Esophagus mucosa (tissue), 1 donor: ENCODE data around the gene MIA. TPM values are rescaled to one million over a fixed set of nuclear protein-coding genes. Genes with fewer than 3 reads are reported as not detected.
"Not testable (repeated sequence)": the region's sequence is repeated elsewhere in the genome, so short reads cannot be mapped to it uniquely, and the experiment has no call there.

ENCODE experiments used
- ATAC-seq: fragments of 200-7000 bp; cut with Tn5 transposase; one replicate; pipeline ENCODE4 v1.9.1; 2020
- total RNA-seq: library from RNA; stranded (reverse); gene quantifications from one replicate; pipeline ENCODE4 v1.2.4, GENCODE V29; 2023
- donor health status: DM: yes; HTN: yes; CAD: no.

Gene MIA
- 7.5 TPM for total RNA-seq

DNA sequence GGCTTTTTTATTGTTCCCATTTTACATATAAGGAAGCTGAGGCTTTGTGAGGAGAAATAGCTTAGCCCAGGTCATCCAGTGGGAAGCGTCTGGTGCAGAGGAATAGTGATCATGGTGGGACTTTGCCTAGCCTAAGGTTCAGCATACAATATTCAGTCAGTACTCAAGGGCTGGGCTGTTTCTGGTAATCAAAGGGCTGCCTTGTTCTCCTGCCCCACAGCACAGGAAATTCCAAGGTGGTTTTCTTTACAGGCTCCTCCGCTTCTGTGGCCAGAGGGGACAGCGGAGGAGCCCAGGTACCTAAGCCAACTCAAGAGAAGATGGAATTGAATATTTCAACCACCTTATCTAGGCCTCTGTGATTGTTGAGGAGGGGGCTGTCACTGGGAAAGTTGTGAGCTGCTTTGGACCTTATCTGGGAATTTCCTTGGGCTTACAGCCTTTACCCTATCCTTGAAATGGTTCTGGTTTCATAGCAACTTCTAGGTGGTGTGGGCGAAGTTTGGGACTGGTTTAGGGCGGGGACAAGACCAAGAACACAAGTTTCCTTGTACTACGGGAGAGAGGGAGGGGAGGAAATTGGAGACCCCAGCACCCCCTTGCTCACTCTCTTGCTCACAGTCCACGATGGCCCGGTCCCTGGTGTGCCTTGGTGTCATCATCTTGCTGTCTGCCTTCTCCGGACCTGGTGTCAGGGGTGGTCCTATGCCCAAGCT lies at the start of gene MIA:
TSS of gene MIA (plus strand) at position 606 of the 716 bp plus-strand sequence. CDS start at position 628, 22 bp downstream.
- ATAC-seq: no peak

DNA sequence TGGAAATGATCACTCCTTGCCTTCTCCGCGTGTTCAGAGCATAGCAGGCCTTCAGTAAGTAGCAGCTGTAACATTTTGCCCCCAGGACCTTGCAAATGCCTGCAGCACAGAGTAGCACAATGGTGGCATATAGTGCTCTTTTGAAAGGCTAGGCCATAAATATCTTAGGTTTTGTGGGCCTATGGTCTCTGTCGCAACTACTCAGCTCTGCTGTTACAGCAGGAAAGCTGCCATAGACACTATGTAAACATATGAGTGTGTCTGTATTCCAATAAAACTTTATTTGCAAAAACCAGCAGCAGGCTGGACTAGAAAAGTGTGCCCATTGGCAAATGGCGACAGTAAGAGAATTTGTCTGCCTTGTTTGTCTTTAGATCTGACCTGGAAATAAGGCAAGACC lies 49.0 kb upstream of the MIA start:
- ATAC-seq: no peak

DNA sequence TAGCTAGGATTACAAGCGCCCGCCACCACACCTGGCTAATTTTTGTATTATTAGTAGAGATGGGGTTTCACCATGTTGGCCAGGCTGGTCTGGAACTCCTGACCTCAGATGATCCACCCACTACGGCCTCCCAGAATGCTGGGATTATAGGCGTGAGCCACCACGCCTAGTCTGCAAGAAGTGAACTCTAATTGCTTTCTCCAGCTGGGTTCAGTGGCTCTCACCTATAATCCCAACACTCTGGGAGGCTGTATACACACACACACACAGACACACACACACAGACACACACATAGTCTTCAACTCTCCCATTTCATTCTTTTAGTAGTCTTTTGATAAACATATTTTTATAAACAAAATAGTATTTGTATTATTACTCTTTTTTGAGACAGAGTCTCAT lies 45.3 kb upstream of the MIA start:
- ATAC-seq: not testable (repeated sequence)

DNA sequence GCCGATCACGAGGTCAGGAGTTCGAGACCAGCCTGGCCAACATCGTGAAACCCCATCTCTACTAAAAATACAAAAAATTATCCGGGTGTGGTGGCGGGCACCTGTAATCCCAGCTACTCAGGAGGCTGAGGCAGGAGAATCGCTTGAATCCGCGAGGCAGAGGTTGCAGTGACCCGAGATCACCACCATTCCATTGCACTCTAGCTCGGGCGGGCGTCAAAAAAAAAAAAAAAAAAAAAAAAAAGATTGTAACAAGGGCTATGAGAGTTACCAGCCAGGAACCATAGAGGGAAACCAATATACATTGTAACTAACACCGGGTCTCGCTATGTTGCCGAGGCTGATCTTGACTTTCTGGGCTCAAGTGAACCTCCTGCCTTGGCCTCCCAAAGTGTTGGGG lies 43.0 kb upstream of the MIA start:
- ATAC-seq: not testable (repeated sequence)

DNA sequence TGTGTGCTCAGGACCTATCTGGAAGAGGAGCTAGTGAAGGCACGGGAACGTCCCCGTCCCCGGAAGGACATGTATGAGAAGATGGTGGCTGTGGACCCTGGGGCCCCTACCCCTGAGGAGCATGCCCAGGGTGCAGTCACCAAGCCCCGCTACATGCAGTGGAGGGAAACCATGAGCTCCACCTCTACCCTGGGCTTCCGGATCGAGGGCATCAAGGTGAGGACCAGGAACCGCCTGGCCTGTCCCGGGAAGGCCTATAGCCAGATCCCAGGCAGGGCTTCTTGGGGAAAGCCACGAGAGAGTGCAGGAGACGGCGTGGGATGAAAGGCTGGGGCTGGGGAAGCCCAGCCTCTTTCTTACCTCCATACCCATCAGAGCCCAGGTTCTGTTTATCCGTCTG lies 42.2 kb upstream of the MIA start:
- ATAC-seq: no peak

DNA sequence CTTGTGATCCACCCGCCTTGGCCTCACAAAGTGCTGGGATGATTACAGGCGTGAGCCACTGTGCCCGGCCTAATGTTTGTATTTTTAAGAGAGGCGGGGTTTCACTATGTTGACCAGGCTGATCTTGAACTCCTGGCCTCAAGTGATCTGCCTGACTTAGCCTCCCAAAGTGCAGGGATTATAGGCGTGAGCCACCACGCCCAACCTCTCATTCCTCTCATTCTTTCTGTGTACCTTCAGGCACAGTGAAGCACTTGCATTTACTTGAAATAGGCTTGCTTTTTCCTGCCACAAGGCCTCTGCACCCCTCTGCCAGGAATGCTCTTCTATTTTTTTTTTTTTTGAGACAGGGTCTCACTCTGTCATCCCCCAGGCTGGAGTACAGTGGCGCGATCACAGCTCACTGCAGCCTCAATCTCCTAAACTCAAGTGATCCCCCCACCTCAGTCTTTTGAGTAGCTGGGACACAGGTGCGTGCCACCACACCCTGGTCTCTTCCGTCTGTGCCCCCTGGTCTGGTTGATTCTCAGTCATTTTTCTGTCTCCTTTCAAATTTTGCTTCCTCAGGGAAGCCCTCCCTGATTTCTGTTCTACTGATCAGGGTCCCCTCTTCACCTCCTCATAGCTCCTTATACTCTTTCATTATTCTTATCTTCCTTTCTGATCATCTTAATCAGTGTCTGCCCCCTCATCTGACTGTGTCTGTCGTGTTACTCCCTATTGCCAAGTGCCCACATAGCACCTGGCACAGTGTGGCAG lies 40.1 kb upstream of the MIA start:
- ATAC-seq: peak; percentile 30

DNA sequence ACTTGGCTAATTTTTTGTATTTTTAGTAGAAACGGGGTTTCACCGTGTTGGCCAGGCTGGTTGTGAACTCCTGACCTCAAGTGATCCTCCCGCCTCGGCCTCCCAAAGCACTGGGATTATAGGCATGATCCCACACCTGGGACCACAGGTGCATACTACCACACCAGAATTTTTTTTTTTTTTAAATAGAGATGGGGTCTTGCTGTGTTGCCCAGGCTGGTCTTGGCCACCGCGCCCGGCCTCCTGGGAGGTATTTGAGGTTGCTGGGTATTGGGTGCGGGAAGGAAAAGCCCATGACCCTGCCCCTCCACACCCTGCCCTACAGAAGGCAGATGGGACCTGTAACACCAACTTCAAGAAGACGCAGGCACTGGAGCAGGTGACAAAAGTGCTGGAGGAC lies 38.7 kb upstream of the MIA start:
- no peak for ATAC-seq

DNA sequence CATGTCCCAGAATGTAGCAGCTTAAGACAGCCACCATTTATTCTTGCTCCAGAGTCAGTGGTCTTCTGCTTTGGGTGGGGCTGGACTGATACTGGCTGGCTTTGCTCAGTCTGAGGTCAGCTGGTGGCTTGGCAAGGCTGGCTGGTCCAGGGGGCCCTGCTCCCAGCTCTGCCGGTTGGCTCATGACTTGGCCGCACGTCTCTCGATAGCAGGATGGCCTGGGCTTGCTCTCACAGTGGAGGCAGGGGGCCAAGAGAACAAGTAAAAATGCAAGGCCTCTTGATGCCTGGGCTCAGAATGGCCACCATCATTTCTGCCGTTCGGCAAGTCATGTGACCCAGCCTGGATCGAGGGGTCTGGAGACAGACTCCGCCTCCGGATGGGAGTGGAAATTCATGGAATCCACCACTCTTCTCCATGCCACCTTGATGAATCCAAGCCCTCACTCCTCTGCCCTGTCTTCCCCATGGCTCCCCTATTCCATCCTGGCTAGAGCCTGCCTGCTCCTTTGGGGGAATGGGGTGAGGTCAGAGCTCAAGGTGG lies 38.1 kb upstream of the MIA start:
- no peak for ATAC-seq

DNA sequence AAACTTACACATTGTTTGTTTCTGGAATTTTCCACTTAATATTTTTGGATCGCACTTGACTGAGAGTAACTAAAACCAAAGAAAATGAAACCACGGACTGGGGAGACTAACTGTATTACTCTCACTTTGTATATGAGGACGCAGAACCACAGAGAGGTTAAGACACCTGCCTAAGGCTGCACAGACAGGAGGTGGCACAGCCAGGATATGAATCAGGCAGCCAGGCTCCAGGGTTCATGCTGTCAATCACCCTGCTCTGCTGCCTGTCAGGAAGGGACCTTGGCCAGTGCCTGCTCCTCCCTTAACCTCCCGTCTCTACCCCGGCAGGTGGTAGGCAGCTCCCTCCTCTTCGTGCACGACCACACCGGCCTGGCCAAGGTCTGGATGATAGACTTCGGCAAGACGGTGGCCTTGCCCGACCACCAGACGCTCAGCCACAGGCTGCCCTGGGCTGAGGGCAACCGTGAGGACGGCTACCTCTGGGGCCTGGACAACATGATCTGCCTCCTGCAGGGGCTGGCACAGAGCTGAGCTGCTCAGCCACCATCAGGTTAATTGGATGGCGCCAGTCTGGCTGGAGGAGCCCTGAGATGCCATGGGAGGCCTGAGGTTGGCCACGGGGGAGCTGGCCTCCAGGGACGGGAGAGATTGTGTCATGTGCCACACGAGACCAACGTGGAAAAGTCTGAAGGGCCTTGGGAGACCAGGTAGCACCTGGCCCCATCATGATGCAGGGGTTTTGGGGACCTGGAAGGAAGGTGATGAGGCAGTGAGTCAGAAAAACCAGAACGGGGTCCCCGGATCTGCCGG lies 36.1 kb upstream of the MIA start:
- no peak for ATAC-seq

DNA sequence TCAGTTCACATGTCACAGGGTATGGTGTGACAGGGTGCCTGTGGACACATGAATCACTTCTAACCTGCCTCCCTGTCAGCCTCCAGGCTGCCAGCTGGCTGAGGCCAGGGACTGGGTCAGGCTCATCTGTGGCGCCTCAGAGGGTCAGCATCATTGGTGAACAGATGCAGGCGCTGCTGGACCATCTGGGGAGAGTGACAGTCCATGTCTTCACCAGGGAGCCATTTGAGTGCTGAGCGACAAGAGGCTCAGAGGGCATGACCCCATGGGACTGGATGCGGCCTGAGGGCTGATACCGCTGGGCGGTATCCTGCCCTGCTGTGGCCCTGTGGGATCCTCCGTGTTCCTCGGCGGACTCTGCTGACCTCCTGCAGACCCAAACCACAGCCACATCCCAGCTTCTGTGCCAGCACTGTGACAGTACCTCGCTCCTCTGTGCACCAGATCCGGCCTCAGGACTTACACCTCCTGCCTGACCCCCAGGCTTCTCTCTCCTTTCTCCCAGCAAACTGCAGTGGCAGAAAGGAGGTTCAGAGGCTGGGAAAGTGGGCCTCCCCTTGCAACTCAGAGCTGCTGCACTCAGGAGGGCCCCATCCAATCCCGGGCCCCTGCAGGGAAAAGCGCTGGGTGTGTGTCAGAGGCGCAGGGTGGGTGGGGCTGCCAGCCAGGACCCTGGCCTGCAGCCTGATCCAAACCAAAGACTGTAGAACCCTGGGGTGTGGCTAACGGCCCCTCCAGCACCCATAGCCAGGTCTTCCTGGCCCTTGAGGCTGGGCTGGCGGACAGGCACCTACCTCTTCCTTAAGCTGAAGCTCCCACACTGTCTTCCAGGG lies 35.2 kb upstream of the MIA start:
- no peak for ATAC-seq

DNA sequence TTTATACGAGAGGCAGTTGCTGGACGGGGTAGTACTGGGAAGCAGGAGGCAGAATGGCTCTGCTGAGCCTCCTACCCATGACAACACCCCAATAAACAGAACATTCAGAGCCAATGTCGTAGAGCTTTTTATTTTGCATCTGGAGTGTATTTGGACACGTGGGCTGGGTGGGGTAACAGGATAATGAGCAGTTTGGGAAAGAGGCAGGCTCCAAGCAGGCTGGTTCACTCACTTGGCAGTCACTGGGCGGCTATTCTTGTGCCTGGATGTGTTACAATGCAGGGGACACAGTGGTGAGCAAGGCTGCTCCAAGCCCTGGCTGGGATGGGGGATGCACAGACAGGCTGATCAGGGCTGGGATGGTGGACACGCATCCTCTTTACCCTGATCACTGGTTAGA lies 34.6 kb upstream of the MIA start:
- ATAC-seq: peak; percentile 1

DNA sequence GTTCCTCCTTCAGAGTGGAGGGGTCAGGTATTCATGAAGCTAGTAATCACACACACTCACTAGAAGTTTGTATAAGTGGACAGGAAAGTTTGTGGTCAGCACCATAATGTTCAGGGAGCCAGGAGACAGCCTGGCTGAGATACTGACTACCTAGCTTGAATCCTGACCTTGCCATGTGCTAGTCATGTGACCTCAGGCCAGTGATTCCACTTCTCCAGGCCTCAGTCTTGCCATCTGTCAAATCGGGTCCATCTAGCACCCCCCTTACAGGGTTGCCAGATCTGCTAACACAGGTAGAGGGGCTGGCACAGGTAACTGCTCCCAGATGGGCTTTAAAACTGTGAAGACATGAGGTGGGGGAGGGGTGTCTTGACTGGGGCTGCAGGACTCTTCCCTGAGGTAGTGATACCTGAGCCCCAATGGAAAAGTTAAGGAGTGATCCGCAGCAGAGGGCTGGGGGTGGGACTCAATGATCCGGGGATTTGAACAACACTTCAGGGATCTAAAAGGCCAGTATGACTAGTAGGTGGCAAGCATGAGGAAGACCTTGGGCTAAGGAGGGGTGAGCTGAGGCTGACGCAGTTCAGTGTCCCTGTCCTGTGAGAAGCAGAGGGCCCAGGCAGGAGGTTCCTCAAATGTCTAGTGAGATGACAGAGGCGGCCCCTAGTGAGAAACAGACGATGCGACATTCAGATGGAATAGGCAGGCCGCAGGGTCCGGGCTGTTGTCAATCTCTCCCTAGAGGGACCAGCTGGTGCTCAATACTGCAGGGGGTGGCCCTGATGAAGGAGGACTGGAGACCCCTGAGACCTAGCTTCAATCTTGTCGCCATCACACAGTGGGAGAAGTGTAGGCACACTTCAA lies 33.6 kb upstream of the MIA start:
- peak; percentile 6 for ATAC-seq

DNA sequence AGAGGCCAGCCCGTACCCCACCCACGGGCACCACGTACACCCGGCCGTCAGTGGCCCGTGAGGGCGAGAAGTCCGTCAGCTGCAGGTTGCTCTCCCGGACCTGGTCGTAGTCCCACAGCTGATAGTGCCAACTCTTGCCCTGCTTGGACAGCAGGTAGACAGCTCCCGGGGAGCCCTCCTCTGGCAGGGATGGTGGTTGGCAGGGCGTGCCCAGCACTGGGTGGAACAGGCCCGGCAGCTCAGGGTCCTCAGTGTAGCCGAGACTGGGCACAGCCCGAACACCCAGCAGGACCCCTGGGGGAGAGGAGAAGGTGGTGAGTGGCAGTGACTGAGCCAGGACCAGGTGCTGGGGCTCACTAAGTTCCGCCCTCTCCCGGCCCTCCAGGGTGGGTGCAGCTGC lies 32.8 kb upstream of the MIA start:
- ATAC-seq: peak; percentile 12

DNA sequence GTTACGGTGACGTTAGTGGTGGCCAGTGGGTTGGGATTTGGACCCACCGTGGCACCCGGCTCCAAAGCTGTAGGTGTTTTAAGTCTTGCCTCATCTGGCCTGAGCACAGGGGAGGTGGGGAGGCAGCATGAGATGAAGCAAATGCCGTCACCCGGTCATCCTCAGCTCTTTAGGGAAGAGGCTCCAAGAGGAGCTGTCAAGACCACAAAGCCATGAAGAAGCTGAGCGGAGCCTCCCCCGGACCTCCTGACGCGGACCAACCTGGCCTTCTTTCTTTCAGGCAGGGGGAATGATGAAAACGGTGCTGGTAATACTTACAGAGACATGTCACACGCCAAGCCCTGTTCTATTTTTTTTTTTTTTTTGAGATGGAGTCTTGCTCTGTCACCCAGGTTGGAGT lies 32.4 kb upstream of the MIA start:
- ATAC-seq: no peak

DNA sequence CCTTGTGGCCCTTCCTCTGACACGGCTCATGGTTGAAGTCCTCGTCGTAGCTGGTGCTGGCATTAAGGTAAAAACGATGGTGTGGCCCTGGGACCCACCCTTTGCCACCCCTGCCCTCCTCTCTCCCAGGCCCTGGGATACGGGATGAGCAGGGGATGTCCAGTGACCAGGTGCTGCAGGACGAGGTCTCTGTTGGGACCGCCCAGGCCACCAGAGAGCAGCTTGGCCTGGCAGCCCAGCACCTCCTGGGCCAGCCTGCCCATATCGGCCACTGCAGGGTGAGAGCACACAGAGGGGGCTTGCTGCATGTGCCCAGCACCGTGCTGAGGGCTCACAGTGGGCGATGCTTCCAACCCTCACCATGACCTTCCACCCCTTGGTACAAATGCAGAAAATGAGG lies 31.4 kb upstream of the MIA start:
- peak; percentile 0 for ATAC-seq

DNA sequence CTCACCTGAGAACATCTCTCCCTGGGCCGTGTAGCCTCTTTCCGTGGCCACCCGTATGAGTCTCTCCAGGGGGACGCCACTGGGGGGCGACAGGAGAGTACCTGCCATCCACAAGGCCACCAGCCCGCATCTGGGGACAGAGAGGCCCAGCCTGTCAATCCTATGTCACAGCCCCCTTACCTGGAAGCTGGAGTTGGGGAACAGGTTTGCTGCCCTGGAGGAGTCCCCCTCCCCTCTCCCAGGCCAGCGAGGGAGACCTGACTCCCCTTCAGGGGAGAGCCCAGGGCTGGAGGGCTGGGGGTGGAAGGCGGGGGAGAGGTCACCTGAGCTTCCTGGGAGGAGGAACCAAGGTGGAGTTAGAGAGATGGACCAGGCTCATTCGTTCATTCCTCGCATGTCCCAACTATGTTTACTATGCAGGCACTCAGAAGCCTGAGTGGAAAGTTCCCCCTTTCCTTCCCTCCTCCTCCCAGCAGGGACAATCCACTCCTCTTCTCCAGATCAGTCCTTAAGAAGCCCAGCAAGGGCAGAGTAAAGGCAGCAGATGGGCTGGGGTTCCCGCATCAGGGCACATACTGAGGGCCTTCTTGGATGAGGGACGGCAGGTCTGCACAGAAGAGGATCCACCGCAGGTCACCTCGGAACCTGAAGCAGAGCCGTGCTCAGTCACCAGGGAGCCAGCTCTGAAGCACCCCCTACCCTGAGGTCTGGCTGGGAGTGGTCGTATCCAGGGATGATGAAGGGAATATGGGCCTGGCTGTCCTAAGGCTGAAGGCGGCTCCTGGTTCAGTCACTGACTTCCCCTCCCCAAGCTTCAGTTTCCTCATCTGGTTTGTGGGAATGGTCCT lies 30.5 kb upstream of the MIA start:
- ATAC-seq: no peak

DNA sequence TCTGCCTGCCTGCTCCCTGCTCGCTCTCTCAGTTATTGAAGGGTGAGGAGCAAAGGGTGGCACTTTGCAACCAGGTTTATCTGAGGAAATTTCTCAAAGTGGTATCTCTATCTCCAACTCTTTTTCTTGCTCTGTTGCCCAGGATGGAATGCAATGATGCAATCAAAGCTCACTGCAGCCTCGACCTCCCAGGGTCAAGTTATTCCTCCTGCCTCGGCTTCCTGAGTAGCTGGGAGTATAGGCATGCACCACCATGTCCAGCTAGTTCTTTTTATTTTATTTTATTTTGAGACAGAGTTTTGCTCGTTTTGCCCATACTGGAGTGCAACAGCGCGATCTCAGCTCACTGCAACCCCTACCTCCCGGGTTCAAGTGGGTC lies 29.9 kb upstream of the MIA start:
- ATAC-seq: no peak

DNA sequence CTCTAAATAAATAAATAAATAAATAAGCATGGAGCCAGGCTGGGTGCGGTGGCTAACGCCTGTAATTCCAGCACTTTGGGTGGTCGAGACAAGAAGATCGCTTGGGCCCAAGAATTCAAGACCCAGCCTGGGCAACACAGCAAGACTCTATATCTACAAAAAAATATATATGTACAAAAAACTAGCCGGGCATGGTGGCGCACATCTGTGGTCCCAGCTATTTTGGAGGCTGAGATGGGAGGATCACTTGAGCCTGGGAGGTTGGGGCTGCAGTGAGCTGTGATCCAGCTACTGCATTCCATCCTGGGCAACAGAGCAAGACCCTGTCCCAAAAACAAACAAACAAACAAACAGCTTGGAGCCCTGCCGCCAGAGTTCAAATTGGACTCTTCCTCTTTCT lies 27.8 kb upstream of the MIA start:
- no peak for ATAC-seq

DNA sequence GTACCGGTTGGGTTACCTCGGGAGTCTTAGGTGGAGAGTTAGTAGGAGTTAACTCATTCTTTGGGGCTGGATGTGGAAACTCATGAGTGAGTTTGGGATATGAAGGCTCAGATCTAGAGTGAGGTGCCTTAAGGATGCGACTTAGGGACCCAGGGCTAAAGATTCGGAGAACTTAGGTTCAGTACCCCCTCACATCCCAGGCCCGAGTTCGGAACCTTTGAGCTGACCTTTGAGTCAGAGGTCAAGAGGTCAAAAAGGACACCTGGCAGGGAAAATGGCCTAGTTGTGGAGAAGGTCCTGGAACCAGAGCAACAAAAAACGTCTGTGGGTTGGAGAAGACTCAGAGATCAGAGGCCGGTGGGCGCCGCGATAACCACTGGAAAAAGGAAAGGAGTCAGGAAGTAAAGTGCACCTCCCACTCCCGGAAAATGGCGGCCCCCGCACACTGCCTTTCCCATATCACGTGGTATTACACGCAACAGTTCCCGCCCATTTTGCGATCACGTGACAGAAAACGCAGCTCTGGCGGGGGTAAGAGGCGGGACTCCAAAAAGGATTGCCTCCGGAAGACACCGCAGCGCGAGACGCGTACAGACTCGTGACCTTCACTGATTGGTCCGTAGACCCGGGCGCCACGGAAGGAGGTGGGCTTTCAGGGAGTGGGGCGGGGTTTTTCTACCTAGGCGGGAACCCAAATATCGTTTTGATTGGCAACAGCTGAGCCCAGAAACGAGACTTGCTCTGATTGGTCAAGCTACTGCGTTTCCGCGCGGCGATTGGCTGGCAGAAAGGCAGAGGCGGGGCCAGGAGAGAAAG lies 25.1 kb upstream of the MIA start, which contains the start of gene ACTMAP:
TSS of gene ACTMAP (minus strand) at position 420 of the 816 bp plus-strand sequence. CDS start 674 bp downstream, outside the sequence.
- ATAC-seq: peak; percentile 95
